Occipital lobe (tissue), 2 donors: ENCODE results near the gene TCAP. TPM values are rescaled to one million over a fixed set of nuclear protein-coding genes. Genes with fewer than 3 reads are reported as not detected.

Experiments
- DNase-seq: peaks from one replicate; lab custom pipeline; 2025; lab: John Stamatoyannopoulos, UW
- total RNA-seq: library from RNA; depleted of rRNA; stranded (reverse); fragments of >200 nt; gene quantifications from one replicate; pipeline ENCODE4 v1.2.3, GENCODE V29; 2014

TCAP gene
- total RNA-seq, 1 donor from 2014 or later, result 0.47 TPM

DNA sequence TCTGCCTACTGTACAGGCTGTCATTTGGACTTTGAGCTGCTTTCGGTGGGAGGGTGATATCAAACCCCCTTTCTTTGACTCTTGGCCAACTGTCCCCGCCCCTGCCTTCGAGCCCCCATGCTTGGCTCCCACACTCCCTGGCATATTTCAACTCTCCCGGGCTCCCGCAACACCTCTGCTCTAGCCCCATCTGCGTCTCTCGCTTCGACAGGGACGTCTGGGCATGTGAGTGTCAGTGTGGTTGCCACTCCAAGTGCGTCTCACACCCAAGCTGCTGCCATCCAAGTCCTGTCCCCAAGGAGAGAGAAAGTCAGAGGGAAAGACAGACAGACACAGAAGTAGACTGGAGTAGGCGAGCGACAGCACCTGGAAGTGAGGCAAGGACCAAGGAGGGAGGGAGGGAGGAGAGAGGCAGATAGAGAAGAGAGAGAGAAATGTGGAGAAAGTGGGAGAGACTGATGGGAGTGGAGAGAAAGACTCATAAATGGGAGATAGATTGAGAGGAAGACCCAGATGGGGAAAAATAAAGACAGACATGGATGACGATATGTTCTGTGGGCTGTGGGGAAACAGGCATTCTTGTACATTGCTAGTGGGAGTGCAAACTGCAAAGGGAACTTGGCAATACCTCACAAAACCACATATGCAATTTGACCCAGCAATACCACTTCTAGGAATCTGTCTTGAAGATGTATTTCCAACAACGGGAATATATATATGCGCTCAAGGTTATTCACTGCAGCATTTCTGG, 16.4 kb upstream of the TCAP start:
- no peak for DNase-seq

DNA sequence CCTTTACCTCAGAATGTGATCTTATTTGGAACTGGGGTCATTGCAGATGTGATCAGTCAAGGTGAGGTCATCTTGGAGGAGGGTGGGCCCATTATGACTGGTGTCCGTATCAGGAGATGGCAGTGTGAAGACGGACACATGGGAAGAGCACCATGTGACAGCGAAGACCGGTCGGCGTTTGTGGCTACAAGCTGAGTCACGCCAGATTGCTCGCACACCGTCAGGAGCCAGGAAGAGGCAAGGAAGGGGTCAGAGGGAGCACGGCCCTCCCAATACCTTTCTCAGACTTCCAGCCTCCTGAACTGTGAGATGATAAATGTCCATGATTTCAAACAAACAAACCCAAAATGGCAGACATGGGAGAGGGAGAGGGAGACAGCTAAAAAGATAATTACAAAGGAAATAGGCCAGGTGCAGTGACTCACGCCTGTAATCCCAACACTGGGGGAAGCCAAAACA, 15.0 kb upstream of the TCAP start:
- DNase-seq, result no peak

DNA sequence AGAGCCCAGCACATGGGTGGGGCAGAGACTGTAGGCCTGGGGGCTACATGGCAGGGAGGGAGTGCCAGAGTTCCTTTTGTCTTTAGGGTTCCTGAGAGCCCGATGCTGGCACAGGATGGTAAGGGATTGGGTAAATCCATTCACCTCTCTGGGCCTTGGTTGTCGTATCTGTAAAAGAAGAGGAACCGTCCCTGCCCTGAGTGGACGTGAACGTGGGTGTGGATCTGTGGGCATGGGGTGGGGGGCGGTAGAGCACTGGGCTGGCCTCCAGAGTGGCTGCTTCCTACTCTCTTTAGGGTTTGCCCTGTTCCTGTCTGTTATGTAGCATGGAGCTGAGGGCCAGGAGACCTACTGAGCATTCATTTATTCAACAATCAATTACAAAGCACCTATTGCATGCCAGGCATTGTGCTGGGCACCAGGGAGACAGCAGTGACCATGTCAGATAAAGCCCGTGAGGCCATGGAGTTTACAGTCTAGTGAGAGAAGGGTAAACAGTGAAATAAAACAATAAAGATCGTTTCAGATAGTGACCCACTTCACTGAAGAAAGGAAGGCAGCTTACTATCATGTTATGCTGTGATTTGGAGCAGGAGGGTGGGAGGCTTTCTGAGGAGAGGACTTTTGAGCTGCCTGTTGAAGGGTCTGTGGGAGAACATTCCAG, 13.1 kb upstream of the TCAP start:
- DNase-seq, result no peak

DNA sequence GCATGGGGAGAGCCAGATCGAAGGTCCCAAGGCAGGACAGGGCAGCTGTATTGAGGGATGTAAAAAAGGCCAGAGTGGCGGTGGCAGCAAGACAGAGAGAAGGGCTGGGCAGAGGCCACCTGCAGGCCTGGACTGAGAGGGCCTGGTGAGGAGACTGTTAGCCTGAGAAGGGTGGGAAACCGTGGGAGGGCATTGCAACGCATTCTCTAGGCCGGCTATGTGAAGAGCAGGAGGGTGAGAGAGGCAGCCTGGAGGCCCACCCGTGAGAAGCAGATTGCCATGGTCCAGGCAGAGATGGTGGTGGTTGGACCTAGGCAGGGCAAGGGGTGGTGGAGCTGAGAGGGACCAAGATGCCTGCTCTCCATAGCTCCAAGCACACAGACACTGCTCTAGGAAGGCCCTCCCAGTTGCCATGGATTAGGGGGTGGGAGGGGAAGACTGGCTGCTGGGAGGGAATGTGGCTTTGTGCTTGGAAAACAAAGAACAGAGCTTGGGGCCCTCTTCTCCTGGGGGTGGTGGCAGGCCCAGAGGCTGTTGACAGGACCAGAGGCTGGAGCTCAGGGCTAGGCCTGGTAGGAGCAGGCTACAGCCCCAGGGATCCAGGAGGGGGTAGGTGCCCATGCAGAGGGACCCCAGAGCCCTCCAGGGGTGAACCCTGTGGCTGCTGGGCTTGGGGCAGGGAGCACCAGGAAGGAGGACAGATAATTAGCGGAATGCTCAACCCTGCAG, 12.4 kb upstream of the TCAP start:
- peak; percentile 30 for DNase-seq

DNA sequence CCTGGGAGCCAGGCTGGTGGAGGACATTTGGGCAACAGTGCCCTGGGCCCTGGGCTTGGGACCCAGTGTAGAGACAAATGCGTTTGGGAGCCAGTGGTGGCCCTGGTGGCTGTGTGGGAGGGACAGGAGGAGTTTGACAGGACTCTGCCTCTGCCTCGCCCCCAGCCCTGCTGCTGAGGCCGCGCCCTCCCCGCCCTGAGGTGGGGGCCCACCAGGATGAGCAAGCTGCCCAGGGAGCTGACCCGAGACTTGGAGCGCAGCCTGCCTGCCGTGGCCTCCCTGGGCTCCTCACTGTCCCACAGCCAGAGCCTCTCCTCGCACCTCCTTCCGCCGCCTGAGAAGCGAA, 11.9 kb upstream of the TCAP start:
- no peak for DNase-seq

DNA sequence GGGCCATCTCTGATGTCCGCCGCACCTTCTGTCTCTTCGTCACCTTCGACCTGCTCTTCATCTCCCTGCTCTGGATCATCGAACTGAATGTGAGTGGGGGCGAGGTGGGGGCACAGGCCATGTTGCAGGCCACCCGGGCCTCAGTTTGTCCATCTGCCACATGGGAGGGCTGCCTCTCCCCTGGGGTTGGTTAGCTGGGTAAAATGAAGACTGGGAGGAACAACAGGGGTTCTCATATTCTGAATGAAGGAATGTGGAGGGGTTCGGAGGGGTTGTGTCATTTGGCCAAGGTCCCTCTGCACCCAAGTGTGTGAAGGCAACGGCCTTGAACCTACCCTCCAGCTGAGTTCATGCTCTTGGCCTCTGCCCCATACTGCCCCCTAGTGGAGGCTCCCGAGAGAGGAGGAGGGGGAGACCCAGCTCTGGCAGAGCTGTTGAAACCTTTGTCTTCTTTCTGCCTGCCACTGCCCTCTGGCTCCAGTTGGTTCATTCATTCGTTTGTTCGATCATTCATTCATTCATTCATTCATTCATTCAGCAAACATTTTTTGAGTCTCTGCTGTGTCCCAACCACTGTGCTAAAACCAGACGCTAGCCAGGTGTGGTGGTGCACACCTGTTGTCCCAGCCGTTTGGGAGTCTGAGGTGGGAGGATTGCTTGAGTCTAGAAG, 11.4 kb upstream of the TCAP start:
- peak; percentile 23 for DNase-seq

DNA sequence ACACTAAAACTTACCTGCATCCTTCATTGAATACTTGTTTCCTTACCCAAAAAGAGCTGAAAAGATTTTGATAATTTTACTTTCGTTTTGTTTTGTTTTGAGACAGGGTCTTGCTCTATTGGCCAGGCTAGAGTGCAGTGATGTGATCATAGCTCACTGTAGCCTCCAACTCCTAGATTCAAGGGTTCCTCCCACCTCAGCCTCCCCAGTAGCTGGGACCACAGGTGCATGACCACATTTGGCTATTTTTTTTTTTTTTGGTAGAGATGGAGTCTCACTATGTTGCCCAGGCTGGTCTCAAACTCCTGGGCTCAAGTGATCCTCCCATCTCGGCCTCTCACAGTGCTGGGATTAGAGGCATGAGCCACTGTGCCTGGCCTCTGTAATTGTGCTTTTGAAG, 10.0 kb upstream of the TCAP start:
- DNase-seq, result no peak

DNA sequence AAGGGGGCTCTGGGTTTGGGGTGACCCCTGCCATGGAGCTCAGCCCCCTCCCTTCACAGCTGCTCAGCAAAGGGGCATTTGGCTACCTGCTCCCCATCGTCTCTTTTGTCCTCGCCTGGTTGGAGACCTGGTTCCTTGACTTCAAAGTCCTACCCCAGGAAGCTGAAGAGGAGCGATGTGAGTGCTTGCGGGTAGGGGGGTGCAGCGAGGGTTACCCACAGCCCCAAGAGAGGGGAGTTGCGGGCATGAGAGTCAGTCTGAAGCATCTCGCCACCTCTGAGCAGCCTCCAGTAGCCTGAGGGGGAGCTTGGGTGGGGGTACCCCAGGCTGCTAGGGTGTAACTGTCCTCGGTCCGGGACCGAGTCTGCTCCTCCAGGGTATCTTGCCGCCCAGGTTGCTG, 6.8 kb upstream of the TCAP start:
- no peak for DNase-seq

DNA sequence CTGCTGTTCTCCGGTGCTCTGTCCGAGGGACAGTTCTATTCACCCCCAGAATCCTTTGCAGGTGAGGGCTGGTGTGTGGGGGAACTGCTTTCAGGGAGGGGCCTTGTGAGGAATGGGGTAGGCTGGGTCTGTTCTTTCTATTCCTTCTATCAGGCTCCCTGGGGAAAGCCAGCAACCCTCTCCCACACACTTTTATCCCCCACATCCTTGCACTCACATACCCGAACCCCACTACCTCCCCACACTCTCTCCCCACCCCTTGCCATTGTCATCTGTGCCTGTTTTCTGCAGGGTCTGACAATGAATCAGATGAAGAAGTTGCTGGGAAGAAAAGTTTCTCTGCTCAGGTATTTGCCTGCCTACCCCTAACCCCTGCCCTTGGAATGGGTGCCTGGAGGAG, 6.4 kb upstream of the TCAP start:
- no peak for DNase-seq

DNA sequence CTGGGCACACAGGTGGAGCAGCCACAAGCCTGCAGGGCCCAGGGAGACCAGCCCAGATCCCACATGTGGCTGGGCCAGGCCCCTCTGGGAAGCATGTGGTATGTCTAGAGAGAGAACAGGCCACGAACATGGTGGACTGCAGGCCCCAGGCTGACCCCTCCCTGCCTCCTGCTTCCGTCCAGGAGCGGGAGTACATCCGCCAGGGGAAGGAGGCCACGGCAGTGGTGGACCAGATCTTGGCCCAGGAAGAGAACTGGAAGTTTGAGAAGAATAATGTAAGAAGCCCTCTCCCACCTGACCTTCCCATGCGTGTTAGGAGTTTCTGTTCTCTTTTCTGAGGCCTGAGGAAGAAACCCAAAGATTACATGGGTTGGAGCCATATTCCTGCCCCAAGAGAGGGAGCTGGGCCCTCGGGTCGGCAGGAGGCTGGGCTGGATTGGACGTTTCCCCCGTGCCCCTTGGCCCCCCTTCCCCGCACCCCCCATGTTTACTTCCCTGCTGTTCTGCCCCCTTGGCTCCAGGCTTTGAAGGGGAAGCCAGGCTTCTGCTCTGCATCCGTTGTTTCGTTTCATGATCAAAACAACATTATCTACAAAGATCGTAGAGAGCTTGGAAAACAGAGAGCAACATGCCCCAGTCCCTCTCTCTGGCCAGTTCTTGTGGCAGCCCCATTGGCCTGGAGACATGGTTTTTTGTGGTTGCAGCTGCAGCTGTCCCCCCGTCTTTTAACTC, 5.7 kb upstream of the TCAP start:
- no peak for DNase-seq

DNA sequence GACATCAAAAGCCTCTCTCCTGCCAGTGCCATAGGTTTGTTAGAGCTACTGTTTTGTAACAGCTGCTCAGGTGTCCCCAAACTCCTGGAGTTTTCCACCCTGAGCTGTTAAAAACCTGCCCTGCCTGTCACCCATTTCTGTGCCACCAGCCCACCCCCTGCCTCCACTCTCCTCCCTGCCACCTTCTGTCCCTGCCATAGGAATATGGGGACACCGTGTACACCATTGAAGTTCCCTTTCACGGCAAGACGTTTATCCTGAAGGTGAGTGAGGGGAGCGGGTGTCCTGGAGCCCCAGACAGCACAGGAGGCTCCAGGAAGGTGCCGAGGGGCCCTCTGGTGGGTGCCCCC, 5.2 kb upstream of the TCAP start:
- DNase-seq, result no peak

DNA sequence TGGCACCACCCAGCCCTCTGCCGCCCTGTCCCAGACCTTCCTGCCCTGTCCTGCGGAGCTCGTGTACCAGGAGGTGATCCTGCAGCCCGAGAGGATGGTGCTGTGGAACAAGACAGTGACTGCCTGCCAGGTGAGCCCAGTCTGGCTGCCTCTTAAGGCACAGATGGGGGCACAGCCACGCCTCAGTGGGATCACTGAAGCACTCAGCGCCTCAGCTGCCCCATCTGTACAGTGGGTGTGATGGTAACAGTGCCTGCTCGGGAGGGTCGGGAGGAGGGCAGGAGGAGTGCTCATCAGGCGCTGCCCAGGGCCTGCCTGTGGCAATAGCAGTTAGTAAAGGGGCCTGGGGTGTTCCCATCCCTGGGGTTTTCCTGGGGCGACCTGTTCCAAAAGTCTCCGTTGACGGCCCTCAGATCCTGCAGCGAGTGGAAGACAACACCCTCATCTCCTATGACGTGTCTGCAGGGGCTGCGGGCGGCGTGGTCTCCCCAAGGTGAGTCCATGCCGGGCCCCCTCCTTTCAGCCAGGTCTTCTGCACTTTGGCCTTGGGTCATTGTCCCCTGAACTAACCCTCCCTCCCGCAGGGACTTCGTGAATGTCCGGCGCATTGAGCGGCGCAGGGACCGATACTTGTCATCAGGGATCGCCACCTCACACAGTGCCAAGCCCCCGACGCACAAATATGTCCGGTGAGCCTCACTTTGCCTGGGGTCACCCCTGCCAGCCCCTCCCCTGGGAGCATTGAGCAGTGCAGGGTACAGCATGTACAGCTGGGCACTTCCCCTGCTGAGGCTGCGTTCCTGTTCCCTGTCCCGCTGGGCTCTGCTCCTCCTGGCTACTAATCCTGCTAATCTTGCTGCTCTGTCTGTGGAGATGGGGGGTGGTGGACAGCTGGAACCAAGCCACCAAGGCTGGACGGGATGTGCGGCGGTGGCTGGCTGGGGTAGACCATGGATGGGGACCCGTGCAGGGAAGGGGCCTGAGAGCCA, 4.5 kb upstream of the TCAP start:
- DNase-seq, result no peak

DNA sequence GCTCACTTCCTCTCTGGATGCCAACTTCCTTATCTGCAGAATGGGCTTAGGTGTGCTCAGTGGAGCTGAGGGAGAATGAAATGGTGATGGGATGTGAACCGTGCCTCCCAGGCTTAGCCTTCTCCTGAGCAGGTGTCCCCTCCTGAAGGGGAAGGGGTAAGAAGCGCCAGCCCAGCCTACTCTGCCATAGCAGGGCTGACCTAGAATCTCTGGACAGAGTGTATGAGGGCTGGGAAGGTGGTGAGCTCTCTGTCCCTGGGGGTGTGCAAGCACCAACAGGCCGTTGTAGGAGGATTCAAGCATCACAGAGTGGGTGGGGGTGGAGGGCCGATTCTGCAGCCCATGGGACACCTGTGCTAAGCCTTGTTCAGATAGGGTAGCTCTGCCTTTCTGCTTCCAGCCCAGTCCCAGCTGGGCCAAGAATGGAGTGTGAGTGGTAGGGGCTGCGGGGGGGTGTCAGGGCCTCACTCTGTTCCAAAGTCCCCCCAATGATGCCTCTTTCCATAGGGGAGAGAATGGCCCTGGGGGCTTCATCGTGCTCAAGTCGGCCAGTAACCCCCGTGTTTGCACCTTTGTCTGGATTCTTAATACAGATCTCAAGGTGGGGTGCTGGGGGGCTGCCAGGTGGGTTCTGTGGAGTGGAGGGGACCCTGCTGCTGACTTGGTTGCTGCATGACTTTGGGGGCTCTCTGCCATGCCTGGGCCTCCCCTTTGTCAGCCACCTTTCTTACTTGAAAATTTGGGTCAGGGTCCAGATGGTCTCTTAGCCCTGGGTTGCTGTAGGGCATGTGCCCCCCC, 3.2 kb upstream of the TCAP start:
- DNase-seq, result no peak

DNA sequence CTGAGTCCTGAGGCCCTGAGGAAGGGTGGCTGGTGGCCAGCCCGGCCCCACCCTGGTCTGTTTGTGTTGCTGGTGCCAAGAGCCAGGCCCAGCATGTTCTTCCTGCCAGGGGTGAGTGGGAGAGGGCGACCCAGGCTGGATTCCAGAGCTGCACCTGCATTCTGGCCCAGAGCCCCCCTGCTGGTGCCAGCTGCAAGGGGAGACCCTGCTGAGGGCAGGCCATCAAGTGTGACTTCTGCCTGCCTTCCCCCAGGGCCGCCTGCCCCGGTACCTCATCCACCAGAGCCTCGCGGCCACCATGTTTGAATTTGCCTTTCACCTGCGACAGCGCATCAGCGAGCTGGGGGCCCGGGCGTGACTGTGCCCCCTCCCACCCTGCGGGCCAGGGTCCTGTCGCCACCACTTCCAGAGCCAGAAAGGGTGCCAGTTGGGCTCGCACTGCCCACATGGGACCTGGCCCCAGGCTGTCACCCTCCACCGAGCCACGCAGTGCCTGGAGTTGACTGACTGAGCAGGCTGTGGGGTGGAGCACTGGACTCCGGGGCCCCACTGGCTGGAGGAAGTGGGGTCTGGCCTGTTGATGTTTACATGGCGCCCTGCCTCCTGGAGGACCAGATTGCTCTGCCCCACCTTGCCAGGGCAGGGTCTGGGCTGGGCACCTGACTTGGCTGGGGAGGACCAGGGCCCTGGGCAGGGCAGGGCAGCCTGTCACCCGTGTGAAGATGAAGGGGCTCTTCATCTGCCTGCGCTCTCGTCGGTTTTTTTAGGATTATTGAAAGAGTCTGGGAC, 2.4 kb upstream of the TCAP start:
- no peak for DNase-seq

DNA sequence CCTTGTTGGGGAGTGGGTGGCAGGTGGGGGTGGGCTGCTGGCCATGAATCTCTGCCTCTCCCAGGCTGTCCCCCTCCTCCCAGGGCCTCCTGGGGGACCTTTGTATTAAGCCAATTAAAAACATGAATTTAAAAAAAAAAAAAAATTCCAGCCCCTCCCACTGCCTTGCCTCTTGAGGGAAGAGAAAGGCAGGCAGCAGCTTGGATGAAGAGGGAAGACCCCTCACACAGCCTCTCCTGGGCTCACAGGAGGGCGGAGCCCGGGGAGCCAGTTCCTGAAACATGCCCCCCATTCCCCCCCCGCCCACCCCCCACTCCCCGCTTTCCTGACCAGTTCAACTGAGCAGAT, 1.8 kb upstream of the TCAP start:
- no peak for DNase-seq

DNA sequence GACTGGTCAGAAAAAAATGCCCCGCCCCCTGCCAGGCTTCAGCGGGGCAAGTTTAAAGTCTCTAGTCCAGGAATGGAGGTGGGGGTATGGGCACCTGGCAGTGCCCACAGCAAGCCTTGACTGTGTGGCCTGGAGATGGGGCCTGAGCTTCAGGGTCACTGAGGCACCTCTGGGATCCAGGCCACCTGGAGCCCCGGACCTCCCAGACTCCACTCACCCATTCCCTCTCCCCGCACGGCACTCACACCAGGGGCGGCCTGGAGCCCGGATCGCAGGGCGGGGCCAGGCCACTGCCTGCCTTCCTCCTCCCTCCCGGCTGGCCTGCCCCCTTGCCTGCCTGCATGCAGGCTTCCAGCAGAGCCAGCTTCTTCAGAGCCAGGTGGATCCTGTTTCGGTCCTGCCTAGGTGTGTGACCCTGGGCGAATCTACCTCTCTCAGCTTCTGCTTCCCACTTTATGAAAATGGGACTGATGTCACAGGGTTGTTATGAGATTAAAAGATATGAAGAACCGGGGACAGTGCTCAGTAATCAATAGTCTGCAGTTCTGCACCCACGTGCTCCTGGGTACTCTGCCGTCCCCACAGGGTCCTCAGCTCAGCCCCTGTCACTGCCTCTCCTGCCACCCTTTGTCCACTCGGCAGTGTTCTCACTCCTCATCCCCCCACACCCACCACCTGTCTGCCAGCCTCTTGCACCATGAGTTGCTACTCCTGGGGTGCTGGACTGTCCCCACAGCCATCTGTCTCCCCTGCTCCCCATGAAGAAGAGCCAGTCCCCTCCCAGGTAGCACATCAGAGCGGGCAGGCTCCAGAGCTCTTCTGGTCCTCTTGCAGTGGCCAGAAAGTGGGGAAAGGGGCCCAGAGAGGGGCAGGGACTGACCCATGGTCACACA, 1.2 kb upstream of the TCAP start:
- DNase-seq, result no peak

DNA sequence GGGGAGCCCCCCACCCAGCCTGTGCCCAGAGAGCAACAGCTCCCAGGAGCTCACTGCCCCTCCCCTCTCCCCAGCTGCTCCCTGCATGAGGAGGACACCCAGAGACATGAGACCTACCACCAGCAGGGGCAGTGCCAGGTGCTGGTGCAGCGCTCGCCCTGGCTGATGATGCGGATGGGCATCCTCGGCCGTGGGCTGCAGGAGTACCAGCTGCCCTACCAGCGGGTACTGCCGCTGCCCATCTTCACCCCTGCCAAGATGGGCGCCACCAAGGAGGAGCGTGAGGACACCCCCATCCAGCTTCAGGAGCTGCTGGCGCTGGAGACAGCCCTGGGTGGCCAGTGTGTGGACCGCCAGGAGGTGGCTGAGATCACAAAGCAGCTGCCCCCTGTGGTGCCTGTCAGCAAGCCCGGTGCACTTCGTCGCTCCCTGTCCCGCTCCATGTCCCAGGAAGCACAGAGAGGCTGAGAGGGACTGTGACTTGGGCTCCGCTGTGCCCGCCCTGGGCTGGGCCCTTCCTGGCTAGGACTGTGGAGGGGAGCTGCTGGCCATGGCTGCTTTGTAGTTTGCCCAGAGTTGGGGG, 584 bp downstream of the TCAP start:
- DNase-seq, result no peak
